ENCODE results near the gene RABGAP1. TPM values are rescaled to one million over a fixed set of nuclear protein-coding genes. Genes with fewer than 3 reads are reported as not detected.

Gene RABGAP1
- total and polyA plus RNA-seq, 7 donors = 15.5 to 57.9 (median 33.6) TPM

- Histone ChIP-seq H3K27me3 (ENCODE audit: insufficient read depth in 3 of 3, low read length in 2 of 3) (no peaks in the 10 kb centered on the region), H3K36me3 (ENCODE audit: insufficient read depth in 1 of 2, low read depth in 1 of 2) (peaks cover 10 to 83% of the 10 kb centered on the region in 2 donors), H3K9me3 (no peaks in the 10 kb centered on the region), H3K4me1 (no peaks in the 10 kb centered on the region), H3K27ac (no peak overlapping the region), H3K4me3 (no peak overlapping the region)
- ATAC-seq = no peak
- no peak for TF ChIP-seq CTCF (IDR thresholded peaks at IDR 0.05)
- intact Hi-C loops (cut with DNase I) = no loop called here
- 95 to 98% (median 97%) methylated on average over 2 of the region's 2 CpGs for WGBS, 3 donors
- no peak for DNase-seq
Observed at GRCh38 chr9:123072407-123072995, 131.7 kb downstream of the RABGAP1 start.

GRCh38 chr9:123073441-123073840 lies 132.6 kb downstream of the RABGAP1 start:
- intact Hi-C loops (cut with DNase I) = no loop called here
- no peak overlapping the region for H3K4me3 ChIP-seq

GRCh38 chr9:123073991-123074422 lies 133.2 kb downstream of the RABGAP1 start:
- H3K4me1 ChIP-seq = no peaks in the 10 kb centered on the region
- no peaks in the 10 kb centered on the region for H3K27me3 ChIP-seq (ENCODE audit: insufficient read depth in 3 of 3, low read length in 2 of 3)
- H3K4me3 ChIP-seq = no peak overlapping the region
- TF ChIP-seq CTCF (IDR thresholded peaks at IDR 0.05) = no peak
- H3K36me3 ChIP-seq (ENCODE audit: insufficient read depth in 1 of 2, low read depth in 1 of 2) = peaks cover 14 to 86% of the 10 kb centered on the region in 2 donors
- DNase-seq = no peak
- 64 to 72% (median 72%) methylated on average over 1 of the region's 1 CpG for WGBS, 3 donors
- ATAC-seq = no peak
- intact Hi-C loops (cut with DNase I) = no loop called here
- no peak overlapping the region for H3K27ac ChIP-seq
- no peaks in the 10 kb centered on the region for H3K9me3 ChIP-seq

More at GRCh38 chr9:123073441-123073840, 132.6 kb downstream of the RABGAP1 start:
- DNase-seq = no peak
- no peaks in the 10 kb centered on the region for H3K4me1 ChIP-seq
- 73 to 77% (median 76%) methylated on average over 5 of the region's 5 CpGs for WGBS, 3 donors
- no peak for ATAC-seq
- H3K36me3 ChIP-seq (ENCODE audit: insufficient read depth in 1 of 2, low read depth in 1 of 2) = peaks cover 11 to 86% of the 10 kb centered on the region in 2 donors
- no peaks in the 10 kb centered on the region for H3K9me3 ChIP-seq
- TF ChIP-seq CTCF (IDR thresholded peaks at IDR 0.05) = no peak
- no peaks in the 10 kb centered on the region for H3K27me3 ChIP-seq (ENCODE audit: insufficient read depth in 3 of 3, low read length in 2 of 3)
- no peak overlapping the region for H3K27ac ChIP-seq

DNA sequence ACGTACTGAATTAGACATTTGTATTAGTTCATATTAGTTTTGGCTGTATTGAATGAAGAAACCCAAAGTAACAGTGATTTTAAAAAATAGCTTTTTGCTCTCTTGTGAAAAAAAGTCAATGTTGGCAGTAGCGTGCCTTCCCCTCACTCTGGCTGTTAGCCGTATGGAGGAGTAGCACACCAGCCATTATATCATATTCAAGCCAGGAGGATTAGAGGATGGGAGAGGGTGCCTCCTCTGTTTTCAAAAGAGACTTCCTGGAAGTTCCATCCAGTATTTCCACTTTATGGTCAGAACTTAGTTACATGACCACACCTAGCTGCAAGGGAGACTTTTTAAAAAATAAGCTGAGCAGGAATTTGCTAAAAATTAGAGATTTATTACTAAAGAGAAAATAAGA lies 133.8 kb downstream of the RABGAP1 start:
- no peaks in the 10 kb centered on the region for H3K9me3 ChIP-seq
- DNase-seq = no peak
- WGBS, 3 donors = 81 to 85% (median 84%) methylated on average over 3 of the region's 3 CpGs
- H3K4me1 ChIP-seq = no peaks in the 10 kb centered on the region
- no peak overlapping the region for H3K27ac ChIP-seq
- peaks cover 18 to 88% of the 10 kb centered on the region in 2 donors for H3K36me3 ChIP-seq (ENCODE audit: insufficient read depth in 1 of 2, low read depth in 1 of 2)
- no peak for ATAC-seq
- TF ChIP-seq CTCF (IDR thresholded peaks at IDR 0.05) = no peak
- no peaks in the 10 kb centered on the region for H3K27me3 ChIP-seq (ENCODE audit: insufficient read depth in 3 of 3, low read length in 2 of 3)
- H3K4me3 ChIP-seq = no peak overlapping the region
- intact Hi-C loops (cut with DNase I) = no loop called here

- ATAC-seq (no peak), DNase-seq (no peak)
- H3K27ac ChIP-seq = no peak overlapping the region
- peaks cover 14 to 99% of the 10 kb centered on the region in 2 donors for H3K36me3 ChIP-seq (ENCODE audit: insufficient read depth in 1 of 2, low read depth in 1 of 2)
- no peaks in the 10 kb centered on the region for H3K4me1 ChIP-seq
- no peaks in the 10 kb centered on the region for H3K9me3 ChIP-seq
- 90 to 96% (median 94%) methylated on average over 3 of the region's 3 CpGs for WGBS, 3 donors
- H3K27me3 ChIP-seq (ENCODE audit: insufficient read depth in 3 of 3, low read length in 2 of 3) = no peaks in the 10 kb centered on the region
- no peak overlapping the region for H3K4me3 ChIP-seq
- intact Hi-C loops (cut with DNase I) = loop anchor here in 1 of 2 donors (10.0 kb wide), 1 partner anchor 74 kb away; no protein-coding TSS in a partner anchor
- no peak for TF ChIP-seq CTCF (IDR thresholded peaks at IDR 0.05)
Observed at GRCh38 chr9:123080444-123080843, 139.6 kb downstream of the RABGAP1 start.
